GM19043 (cell line): ENCODE results near the gene MYO1F.
A peak's percentile ranks its signal among the peaks of the same experiment; 100 is the strongest.
"Not testable (repeated sequence)": the region's sequence is repeated elsewhere in the genome, so short reads cannot be mapped to it uniquely, and the experiment has no call there.

Experiments
- ATAC-seq: cut with Tn5 transposase; IDR thresholded peaks from one replicate; pipeline ENCODE4 v1.9.1; 2021; ENCODE audit warnings: low read depth; ENCODE audit not compliant: unreplicated experiment

The MYO1F gene

GRCh38 chr19:8600816-8601215 lies 23.6 kb upstream of the MYO1F start:
- no peak for ATAC-seq

- ATAC-seq = no peak
These were observed 22.8 kb upstream of the MYO1F start for GRCh38 chr19:8600064-8600463.

DNA sequence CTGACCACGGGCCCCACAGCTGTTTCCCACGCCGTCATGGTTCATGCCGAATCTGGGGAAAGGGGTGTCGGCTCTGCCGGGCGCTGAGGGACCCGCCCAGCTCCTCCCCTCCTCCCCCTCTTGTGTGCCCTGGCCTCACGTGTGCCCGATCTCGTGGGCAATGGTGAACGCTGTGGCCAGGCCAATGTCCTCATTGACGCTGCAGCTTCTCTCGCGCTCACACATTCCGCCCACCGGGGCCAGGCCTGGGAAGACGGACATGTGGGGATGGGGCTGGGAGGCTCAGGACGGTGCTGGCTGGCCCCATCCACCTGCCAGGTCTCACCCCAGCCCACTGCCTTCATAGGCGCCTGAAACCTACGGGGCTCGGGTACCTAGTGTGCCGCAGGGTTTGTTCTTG lies 18.9 kb upstream of the MYO1F start:
- no peak for ATAC-seq

- ATAC-seq = no peak
These were observed 18.4 kb upstream of the MYO1F start for GRCh38 chr19:8595651-8596050.

- ATAC-seq = no peak
These were observed 16.7 kb upstream of the MYO1F start for GRCh38 chr19:8593931-8594330.

DNA sequence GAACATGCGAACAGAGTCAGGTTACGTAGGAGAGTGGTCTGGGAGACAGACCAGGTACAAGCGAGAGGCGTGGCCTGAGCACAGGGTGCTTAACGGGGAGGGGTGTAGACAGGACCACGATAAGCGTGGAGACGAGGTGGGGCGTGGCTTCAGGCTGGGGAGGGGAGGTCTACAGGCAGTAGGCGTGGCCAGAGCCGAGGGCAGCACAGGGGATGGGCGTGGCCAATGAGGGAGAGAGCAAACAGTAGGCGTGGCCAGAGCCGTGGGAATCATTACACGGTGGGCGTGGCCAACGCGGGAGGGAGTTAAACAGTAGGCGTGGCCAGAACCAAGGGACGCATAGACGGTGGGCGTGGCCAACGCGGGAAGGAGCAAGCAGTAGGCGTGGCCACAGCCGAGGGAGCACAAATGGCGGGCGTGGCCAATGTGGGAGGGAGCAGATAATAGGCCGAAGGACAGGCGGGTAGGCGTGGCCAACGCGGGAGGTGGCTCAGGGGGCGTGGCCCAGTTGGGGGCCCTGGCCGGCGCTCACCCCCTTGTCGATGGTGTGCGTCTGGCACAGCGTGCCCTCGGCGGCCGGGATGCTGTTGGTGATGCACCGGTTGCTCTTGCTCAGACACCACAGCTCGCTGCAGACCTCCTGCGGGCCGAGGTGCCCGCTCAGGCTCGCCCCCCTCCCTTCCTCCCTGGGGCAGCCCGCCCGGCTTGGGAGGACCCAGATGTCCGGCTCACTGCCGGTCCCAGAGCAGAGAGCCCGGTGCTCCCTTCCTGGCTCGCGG lies 15.2 kb upstream of the MYO1F start:
- no peak for ATAC-seq

GRCh38 chr19:8589177-8589714 lies 12.0 kb upstream of the MYO1F start:
- no peak for ATAC-seq

DNA sequence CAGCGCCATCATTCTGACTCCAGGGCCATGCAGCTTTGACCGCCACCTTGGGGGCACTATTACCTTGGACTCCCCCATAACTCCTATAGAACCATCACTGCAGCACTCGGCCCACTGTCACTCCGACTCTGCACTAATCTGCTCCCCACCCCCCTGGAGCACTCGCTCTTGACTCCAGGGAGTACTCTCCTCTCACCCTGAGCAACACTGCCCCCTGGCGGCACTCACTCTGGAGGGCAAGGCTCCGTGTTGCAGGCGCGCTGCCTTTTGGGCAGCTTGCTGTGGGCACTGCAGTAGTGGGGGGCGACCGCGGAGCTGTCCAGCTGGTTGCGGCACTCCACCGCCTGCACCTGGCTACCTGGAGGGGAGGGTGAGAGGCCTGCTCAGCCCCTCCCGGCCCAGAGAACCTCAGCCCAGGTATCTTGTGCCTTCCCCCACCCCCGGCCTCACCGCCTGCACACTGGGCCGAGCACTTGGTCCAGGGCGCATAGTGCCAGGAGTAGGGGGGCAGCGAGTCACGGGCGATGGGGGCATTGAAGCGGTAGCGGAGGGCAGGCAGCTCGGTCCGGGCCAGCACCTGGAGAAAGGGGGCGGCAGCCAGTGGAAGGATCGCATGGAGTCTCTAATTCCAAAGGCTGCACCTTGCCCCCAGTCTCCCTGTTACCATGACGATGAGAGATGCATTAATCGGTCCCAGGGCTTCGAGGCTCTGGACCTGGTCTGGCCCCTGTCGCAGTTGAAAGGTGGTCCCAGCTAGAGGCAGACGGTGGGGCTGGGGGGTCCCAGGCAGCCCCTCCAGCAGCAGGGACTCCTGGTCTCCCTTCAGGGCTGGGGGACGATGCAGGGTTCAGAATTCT lies 8.9 kb upstream of the MYO1F start:
- ATAC-seq = no peak

DNA sequence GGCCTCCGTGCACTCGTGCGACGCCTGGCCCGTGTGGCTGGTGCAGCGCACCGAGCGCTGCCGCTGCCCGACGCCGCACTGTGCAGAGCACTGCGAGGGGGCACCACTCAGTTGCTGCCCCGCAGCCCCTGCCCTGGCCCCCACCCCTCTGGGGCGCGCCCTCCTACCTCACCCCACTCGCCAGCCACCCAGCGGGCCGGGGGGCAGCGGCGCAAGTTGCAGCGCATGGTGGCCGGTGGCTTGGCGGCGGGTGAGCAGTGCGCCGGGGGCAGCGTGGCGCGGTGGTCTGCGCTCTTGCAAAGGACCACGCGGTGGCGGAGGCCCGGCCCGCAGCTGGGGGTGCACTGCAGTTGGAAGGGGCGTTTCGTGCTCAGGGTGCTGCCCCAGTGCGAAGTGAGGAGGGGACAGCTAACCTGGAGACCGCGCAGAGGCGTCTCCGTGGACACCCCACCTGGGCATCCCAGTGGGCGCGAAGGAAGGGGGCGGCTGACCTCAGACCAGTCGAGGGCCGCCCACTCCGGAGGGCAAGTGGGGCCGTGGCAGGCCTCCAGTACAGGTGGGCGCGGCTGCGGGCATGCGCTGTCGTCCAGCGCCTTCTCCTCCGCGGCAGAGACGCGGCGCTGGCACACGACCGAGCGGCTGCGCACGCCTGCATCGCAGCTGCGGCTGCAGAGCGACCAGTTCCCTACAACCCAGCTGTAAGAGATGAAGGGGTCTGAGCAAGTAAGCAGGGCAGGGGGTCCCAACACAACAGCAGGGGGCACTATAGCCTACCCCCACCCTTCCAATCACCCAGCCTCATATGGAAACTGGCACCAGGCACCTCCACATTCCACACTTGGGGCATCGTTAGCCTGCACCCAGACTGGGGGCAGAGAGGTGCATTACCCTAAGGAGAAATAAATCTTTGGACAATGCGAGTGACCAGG lies 8.0 kb upstream of the MYO1F start:
- no peak for ATAC-seq

GRCh38 chr19:8580710-8581281 lies 3.6 kb upstream of the MYO1F start:
- no peak for ATAC-seq

DNA sequence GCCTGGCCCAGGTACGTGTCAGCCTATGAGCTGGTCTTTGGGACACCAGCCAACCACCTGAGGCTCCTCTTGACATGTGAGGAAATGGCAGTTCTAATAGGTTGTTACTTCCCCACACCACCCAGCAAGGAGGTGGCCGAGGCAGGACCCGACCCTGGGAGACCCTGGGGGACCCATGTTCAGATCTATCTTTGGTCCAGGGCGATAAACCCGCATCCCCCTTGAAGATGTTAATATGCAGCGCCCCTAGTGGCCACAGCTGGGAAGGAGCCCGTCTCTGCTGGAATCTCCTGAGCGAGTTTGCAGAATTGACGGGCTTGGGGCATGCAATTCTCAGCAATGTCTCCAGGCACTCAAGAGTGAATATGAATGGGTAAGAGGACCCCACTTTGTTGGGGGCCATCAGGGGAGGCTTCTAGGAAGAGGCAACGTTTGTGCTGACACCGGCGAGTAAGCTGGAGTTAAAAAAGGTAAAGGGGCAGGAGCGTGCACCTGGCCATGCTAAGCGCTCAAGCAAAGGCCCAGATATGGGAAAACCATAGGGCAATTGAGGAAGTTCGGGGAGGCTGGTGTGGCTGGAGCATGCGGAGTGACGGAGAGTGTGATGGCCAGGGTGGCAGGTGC lies 1.5 kb upstream of the MYO1F start:
- no peak for ATAC-seq

- ATAC-seq = no peak
These were observed 499 bp upstream of the MYO1F start for GRCh38 chr19:8577741-8578140.

GRCh38 chr19:8576273-8576993 lies 809 bp downstream of the MYO1F start:
- no peak for ATAC-seq

DNA sequence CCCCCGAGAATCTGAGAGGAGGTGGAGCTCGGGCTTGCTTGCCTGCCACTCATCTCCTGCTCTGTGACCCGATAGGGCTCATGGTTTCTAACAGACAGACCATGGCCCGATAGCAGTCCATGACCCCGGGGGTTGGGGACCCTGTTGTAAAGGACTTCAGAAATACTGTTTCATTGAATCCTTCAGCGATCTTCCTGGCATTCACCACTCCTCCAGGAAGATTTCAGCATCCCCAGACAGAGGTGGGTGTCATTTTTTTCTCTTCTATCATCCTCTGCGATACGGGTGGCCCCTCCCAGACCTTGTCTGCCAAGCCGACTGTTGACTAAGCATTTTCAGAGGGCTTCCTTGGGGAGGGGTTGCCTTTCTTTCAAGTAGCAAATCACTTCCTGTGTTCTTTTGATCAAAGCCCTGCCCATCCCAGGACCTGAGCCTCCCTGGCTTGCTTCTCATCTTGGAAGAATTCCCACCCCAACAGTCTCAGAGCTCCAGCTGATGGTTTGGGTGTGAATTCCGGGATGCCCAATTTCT lies 1.7 kb downstream of the MYO1F start:
- no peak for ATAC-seq

DNA sequence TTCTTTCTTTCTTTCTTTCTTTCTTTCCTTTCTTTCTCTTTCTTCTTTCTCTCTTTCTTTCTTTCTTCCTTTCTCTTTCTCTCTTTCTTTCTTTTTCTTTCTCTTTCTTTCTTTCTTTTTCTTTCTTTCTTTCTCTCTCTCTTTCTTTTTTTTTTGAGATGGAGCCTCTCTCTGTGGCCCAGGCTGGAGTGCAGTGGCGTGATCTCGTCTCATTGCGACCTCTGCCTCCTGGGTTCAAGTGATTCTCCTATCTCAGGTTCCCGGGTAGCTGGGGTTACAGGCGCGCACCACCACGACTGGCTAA lies 2.7 kb downstream of the MYO1F start:
- ATAC-seq = not testable (repeated sequence)

- no peak for ATAC-seq
These were observed 3.9 kb downstream of the MYO1F start for GRCh38 chr19:8573316-8573715.

DNA sequence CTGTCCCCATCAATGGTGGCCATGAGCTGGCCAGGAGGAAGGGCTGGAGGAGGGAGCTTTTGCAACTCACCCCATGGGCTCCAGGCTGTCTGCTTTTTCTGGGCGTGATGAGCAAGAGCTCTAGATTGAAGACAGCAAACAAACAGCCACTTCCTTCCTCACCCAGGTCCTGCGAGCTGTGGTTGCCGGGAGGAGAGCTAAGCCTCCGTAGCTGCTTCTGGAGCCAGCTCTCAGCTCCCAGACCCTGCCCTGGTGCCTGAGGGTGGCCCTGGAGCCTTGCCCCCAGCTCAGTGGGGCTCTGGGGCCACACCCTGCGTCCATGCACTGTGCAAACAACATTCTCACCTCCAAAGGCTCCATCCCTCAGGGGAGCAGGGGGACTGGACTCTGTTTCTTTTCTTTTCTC lies 6.2 kb downstream of the MYO1F start:
- no peak for ATAC-seq

DNA sequence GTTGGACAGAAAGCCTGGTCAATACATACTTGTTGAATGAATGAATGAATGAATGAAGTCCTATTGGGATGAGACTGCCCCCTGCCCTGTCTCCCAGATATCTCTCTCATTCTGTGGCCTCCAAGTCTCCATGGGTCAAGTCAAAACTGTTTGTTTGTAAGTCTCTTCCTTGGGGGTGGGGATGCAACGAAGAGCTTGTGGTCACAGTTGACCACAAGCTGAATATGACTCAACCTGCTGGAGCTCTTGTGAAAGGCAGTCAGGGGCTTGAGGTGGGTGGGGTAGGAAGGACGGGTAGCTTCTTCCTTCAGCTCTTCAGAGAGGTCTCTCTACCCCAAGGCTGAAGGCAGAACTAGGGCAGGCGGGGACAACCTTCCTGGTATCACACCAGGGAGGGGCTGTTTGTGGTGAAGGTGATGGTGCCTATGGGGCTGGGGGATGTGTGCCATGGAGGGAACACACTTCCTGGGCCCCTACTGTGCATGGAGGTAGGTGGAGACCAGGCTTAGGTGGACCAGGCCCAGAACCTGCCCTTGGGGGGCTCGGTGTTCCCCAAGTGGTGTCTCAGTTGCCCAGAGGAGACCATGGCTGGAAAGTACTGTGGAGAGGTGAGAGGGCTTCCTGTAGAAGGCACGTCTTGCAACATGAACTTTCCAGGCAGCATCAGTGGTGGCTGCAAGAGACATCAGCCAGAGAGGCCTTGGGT lies 8.0 kb downstream of the MYO1F start:
- ATAC-seq = peak; percentile 83
